ENCODE data around the gene DTX3L.
A peak's percentile ranks its signal among the peaks of the same experiment; 100 is the strongest.
"Not testable (repeated sequence)": the region's sequence is repeated elsewhere in the genome, so short reads cannot be mapped to it uniquely, and the experiment has no call there.

DTX3L gene

DNA sequence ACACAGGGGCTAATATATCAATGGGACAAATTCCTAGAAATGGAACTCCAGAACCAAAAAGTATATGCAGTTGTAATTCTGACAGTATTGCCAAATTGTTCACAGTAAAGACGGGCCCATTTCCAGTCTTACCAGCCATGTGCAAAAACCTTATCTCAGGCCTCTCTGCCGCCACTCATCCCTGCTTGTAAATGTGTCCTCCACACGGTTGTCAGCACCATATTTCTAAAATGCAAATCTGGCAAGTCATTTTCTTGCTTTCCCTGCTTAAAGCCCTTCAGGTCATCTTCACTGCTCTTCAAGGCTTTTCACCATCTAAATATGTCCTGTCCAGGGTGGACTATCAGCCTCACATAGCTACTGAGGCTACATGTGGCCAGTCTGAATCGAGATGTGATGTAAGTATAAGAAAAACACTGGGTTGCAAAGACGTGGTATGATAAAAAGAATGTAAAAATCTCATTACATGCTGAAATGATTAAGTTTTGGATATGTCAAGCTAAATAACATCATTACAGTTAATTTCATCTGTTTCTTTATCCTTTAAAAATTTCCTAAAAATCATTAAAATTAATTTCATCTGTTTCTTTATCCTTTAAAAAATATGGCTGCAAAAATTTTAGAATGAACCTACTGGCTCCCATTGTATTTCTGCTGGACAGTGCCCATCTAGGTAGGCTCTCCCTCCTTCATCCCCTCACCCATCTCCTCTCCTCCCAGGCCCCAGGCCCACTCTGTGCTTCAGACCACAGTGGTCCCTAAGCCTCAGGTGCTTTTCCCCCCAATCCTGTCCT, 1.0 kb upstream of the DTX3L start:
- DNase-seq, result no peak

DNA sequence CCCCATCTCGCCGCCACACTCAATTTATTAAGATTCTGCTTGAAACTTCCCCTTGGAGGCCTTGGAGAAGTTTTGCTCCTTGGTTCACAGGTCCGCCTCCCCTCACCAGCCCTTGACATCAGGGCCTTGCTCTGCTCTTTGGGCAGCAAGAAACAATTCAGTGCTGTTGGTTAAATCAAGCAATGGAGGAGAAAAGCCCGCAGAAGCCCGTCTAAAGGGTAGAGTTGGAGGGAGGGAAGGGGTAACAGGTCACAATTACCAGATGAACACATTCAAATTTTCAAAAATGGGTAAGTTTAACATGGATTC, 467 bp upstream of the DTX3L start:
- peak; percentile 24 for DNase-seq

DNA sequence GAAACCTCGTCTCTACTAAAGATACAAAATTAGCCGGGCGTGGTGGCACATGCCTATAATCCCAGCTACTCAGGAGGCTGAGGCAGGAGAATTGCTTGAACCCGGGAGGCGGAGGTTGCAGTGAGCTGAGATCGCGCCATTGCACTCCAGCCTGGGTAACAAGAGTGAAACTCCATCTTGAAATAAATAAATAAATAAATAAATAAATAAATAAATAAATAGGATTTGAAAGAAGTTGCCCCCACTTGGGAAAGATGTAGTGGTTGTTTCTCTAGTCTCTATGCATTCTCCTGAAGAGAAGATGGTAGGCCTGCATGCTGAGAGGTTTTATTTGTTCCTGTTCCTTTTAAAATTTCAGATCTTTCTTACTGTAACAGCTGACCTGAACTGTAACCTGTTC, 4.0 kb downstream of the DTX3L start:
- not testable (repeated sequence) for DNase-seq

DNA sequence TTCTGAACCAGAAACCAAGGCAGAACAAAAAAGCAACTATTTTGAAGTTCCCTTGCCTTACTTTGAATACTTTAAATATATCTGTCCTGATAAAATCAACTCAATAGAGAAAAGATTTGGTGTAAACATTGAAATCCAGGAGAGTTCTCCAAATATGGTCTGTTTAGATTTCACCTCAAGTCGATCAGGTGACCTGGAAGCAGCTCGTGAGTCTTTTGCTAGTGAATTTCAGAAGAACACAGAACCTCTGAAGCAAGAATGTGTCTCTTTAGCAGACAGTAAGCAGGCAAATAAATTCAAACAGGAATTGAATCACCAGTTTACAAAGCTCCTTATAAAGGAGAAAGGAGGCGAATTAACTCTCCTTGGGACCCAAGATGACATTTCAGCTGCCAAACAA, 4.6 kb downstream of the DTX3L start:
- no peak for DNase-seq

DNA sequence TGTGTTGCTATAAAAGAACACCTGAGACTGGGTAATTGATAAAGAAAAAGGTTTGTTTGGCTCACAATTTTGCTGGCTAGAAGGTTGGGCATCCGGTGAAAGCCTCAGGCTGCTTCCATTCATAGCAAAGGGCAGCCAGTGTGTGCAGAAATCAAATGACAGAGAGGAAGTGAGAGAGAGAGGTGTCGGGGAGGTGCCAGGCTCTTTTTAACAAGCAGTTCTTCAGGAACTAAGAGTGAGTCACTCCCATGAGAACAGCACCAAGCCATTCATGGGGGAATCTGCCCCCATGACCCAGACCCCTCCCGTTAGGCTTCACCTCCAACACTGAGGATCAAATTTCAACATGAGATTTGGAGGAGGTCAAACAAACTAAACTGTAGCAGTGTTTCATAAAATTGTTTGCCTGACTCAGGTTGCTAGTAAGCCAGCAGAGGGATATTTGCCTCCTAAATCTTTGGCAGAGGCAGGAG, 8.8 kb downstream of the DTX3L start:
- no peak for DNase-seq

DNA sequence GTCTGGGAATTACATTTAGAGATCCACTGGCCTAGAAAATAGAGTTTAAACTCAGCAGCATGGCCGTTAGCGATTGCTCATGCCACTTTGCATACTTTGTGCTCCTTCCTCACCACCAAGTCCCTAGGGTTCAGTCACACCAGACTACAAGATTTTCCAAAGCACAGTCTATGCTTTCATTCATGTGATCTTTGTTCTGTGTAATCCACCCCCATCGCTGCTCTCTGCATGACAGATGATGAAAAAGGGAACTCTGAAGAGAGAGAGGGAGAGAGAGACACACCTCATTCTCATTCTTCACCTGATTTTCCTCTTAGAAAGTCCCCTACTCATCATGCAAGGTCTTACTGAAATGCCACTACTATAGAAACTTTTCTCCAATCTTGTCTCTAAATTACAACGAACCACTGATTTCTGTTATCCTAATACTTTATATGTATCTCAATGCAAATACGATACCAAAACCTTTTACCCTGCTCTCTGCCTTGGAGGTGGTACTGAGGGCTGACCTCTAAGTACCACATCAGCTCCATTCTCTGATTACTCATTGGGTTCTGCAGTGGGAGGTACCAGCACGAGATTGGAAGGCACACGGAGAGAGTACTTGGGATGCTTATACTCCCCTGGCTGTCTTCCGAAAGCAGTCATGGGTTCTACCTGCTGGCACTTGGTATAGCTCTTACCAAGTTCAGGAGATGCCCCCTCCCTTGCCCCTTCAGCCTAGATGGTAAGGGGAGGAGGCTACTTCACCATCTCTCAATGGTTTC, 12.2 kb downstream of the DTX3L start:
- no peak for DNase-seq

DNA sequence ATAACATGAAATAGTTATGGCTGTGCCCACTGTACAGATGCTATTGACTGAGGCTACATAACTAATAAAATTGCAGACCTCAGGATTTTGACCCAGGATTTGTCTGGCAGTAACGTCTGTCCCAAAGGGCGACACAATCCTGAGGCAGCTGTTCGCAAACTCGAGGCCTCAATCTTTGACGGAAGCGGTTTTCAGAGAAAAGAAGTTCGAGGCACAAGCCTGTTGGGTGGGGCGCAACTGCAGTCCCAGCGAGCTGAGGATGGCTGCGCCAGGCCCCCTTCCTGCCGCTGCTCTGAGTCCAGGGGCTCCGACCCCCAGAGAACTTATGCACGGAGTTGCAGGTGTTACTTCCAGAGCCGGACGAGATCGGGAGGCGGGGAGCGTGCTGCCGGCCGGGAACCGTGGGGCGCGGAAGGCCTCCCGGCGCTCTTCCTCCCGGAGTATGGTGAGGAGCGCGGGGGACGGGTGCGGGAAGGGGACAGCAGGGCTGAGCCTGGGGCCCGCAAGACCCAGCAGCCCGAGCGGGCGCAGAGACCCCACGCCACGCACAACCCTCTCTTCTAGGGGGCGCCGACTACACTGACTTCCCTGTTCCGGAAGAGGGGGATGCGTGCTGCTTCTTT, 13.4 kb downstream of the DTX3L start, which contains the start of gene PARP15:
Gene PARP15 (plus strand): TSS at position 242 of the 623 bp plus-strand sequence. CDS start 18 bp downstream, at position 260.
- no peak for DNase-seq

DNA sequence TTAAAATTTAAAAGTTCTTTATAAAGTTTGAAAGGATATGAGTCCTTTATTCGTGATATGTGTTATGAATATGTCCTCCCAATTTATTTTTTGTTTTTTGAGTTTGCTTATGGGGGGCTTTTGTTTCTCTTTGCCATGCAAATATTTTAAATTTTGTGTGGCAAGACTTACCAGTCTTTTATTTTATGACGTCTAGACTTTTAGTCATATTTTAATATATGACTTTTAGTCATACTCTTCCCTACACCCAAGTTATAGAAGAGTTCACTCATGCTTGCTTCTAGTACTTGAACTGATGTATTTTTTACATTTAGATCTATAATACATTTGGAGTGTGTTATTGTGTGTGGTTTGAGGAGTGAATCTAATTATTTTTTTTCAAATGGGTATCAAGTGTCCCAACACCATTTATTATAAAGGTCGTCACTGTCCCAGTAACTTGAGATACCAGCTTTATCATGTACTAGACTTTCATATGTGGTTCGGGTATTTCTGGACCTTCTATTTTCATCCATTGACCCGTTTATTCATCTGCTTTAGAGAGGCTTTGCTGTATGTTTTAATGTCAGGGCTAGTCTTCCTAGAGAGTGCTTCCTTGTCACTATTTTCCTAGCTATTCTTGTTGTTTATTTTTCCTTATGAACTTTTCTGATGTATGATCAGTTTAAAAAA, 14.1 kb downstream of the DTX3L start:
- DNase-seq, result no peak

DNA sequence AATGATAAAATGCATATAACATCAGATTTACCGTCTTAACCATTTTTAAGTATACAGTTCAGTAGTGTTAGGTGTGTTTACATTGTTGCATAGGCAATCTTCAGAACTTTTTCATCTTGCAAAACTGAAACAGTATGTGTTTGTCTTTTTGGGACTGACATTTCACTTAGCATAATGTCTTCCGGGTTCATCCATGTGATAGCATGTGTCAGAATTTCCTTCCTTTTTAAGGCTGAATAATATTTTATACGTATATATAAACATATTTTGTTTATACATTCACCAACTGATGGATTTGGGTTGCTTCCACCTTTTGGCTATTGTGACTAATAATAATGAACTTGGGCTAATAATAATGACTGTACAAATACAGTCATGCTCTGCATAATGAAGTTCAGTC, 16.3 kb downstream of the DTX3L start:
- no peak for DNase-seq

DNA sequence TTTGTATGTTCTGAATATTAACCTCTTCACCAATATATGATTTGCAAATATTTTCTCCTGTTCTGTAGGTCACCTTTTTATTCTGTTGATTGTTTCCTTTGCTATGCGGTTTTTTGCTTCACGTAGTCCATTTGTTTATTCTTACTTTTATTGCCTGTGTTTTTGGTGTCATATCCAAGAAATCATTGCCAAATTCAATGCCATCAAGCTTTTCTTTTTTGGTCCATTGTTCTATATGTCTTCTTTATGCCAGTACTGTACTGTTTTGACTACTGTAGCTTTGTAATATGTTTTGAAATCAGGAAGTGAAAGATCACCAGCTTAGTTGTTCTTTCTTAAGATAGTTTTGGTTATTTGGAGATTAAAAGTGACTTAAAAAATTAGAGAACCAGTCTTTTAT, 17.5 kb downstream of the DTX3L start:
- no peak for DNase-seq

DNA sequence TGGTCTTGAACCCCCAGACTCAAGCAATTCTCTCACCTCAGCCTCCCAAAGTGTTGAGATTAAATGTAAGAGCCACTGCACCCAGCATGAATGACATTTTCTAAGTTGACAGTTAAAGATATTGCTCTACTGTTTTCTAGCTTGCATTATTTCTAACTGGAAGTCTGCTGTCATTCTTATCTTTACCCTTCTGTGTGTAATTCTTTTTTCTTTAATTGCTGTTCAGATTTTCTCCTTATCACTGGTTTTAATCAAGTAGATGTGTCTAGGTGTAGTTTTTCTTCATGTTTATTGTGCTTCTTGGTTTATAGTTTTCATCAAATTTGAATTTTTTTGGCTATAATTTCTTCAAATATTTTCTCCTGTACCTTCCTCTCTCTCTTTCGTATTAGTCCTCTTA, 18.3 kb downstream of the DTX3L start:
- DNase-seq, result no peak

DNA sequence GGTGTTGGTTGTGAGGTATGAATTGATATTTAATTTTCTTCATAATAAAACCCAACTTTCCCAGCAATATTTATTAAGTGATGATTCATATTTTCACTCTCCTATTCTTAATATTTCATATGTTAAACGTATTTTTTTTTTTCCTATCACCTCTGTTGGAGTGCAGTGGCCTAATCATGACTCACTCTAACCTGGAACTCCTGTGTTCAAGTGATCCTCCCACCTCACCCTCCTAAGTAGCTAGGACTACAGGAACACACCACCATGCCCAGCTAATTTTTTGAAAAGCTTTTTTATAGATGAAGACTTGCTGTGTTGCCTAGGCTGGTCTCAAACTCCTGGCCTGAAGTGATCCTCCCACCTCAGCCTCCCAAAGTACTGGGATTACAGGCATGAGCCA, 22.0 kb downstream of the DTX3L start:
- DNase-seq, result no peak

DNA sequence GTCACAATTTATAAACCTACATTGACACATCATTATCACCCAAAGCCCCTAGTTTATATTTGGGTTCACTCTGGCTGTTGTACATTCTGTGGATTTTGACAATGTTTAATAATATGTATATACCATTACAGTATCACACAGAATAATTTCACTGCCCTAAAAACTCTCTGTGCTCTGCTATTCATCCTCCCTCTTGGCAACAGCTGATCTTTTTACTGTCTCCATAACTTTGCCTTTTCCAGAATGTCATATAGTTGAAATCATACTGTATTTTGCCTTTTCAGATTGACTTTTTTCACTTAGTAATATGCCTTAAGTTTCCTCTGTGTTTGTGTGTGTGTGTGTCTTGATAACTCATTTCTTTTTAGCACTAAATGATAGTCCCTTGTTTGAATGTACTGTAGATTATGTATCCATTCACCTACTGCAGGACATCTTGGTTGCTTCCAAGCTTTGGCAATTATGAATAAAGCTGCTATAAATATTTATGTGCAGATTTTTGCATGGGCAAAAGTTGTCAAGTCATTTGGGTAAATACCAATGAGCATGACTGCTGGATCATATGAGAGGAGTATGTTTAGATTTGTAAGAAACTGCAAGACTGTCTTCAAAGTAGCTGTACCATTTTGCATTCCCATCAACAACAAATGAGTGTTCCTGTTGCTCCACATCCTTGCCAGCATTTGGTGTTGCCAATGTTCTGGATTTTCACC, 22.8 kb downstream of the DTX3L start:
- DNase-seq, result no peak

DNA sequence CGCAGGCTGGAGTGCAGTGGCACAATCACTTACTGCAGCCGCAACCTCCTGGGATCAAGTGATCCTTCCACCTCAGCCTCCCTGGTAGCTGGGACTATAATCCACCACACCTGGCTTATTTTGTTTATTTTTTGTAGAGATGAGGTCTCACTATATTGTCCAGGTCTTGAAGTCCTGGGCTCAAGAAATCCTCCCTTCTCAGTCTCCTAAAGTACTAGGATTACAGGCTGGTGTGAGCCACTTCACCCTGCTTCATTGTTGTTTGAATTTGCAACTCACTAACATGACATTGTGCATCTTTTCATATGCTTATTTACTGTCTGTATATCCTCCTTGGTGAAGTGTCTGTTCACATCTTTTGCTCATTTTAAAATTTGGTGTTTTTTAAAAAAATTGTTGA, 23.4 kb downstream of the DTX3L start:
- DNase-seq, result no peak

DNA sequence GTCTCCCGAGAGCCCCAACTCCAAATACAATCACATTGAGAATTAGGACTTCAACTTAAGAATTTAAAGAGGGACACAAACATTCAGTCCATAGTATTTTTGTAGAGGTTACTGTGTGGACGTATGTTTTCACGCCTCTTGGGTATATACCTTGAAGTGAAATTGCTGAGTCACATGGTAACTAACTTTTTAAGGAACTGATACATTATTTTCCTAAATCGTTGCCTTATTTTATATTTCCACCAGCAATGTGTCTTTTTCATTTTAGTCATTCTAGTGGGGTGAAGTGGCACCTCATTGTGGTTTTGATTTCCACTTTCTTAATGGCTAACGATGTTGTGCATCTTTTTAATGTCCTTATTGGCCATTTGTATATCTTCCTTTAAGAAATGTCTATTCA, 25.2 kb downstream of the DTX3L start:
- no peak for DNase-seq

DNA sequence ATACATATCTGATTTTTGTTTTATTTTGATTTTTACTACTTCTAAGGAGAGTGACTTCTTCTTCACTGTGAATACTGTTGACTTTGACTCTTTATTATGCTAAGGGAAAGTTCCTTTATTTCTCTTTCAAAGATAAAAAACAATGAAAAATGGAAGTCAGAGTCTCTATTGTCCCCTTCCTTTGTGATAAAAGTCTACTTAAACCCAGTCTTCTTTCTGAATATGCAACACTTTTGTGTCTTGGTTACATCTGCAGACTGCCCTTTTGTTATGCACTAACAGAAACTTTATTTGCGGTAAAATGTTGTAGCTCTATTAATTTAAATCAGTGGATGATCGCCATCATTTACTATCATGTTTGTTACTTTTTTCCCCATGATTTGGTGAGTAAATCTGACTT, 26.5 kb downstream of the DTX3L start:
- DNase-seq, result no peak

DNA sequence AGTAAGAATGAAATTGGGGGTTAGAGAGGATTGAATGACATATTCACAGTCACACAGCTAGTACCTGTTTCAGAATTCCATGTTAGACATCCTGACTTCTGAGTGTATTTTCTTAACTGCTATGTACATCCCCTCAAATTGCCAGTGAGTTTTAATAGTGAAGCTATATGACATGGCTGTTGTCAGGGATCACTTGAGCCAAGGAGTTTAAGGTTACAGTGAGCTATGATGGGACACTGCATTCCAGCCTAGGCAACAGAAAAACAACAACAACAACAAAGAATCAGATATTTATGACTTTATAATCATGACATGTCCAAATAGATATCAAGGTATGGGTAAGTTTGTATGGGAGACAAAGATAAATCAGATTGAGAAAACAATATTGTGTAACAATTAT, 29.9 kb downstream of the DTX3L start:
- no peak for DNase-seq

DNA sequence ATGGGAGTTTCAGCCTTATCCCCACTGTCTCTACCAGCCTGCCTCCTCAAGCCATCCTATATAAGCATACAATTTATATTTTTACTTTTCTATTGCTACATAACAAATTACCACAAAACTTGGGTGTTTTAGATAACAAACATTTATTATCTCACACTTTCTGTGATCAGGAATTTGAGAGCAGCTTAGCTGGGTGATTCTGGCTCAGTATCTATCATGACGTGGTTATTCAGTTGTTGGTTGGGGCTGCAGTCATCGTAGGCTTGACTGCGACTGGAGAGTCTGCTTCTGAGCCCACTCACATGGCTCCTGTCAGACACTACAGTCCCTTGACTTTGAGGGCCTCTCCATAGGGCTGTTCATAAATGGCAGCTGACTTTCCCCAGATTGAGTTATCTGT, 34.0 kb downstream of the DTX3L start:
- DNase-seq, result no peak

DNA sequence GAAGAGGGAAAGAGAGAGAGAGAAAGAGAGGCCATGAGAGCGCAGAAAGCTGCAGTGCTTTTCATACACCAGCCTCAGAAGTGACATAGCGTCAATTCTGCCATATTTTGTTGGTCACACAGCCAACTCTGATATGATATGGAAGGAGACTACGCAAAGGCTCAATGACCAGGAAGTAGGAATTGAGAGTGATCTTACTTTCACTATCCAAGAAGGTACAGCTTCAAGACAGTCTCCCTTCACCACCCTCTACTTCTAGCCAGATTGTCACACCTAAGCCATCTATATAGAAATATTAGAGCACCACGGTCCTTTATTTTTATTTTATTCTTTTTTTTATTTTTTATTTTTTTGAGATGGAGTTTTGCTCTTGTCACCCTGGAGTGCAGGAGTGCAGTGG, 34.4 kb downstream of the DTX3L start:
- DNase-seq, result no peak

DNA sequence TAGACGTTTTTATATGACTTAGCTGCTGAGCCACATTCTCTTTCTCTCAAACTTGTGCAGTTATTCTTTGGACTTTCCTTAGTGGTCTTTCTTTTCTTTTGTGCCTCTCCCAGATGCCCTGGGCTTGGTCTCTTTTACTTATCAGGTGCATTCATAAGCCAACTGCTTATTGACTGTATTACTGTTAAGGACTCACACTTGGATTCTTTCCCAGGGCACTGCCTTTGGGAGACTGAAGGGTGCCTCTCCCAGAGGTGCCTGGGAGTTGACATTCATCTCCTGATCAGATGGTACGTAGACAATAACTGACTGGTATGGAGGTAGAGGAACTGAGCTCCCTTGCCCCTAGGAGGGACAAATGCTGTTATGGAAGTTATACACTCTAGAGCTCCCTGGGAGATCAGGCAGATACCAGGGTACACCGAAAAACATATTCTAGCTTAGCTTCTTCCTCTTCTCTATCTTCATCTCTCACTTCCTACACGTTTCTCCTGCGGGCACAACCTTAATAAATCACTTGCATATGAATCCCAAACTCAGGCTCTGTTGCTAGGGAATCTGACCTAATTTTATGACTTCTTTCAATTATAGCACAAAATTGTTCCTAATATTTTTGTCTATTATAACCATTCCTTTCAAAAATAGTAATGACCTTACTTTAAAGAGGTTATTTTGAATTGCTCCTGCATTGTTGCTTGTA, 38.0 kb downstream of the DTX3L start:
- DNase-seq, result no peak

DNA sequence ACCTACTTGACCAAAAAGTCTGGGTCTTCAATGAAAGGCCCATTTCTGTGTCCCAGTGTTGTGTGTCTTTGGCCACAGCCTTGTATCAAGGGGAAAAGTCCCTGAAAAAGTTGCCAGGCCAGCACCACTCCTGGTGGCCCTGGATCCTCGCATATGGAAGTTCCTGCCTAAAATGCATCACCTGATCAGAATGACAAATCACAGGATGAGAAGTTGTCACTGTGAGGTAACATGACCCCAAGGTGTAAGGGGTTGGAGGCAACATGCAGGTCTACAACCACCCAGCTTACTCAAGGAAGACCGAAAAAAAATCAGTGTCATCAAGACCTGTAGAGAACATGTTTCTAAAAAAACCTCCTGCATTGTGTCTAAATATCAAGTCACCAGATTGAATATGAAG, 38.9 kb downstream of the DTX3L start:
- no peak for DNase-seq

DNA sequence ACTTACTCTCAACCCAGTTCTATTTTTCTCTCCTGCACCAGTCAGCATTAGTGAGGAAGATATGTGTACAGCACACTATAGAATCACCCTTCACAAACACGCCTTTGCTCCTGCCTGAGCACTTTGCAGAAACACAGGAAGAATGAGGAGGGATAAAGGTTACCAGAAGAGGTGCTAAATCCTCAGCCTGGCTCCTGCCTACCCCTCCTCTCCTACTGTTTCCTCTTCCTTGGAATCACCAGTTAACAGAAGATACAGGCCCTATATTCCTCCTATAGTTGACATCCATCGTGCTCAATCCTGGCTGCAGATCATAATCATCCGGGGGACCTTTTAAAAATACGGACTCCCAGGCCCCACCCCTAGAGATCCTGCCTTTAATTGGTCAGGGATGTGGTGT, 42.2 kb downstream of the DTX3L start:
- no peak for DNase-seq
